ENCODE data around the gene GRM7. TPM values are rescaled to one million over a fixed set of nuclear protein-coding genes. Genes with fewer than 3 reads are reported as not detected.

The GRM7 gene
- total and polyA plus RNA-seq, 2 donors = 0.14 to 1.7 TPM

DNA sequence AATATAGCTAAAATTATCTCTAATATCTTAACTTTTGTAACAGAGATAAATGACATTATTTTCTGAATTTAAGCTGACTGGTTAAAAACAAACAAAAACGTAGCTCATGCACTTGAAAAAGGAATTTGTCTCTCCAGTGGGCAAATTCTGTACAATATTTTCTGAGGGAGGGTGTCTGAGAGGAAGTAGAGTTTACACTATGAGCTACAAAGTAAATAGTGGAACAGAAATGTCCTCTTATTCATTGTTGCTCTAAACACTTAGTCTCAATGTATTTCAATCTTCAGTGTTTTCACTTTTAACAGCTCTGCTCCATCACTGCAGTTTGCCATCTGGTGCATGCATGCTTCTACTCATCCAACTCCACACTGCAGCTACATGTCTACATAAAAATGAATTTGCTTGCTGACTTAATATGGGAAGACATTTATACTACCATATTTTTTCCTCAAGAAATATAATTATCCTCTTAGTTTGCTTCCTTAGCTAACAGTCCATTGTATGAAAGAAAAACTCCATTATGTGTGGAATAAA, 823.3 kb downstream of the GRM7 start:
- Histone ChIP-seq H3K27me3 (ENCODE audit: control insufficient read depth in 2 of 2, insufficient read depth in 1 of 2, low read length in 1 of 2) (no peaks in the 10 kb centered on the region), H3K9me3 (ENCODE audit: control insufficient read depth in 2 of 2, insufficient read depth in 1 of 2, low read length in 1 of 2) (no peaks in the 10 kb centered on the region), H3K4me3 (ENCODE audit: low read length in 2 of 2) (no peak overlapping the region), H3K4me1 (ENCODE audit: control insufficient read depth in 2 of 2, insufficient read depth in 2 of 2, low read length in 2 of 2) (no peaks in the 10 kb centered on the region), H3K36me3 (ENCODE audit: control insufficient read depth in 2 of 2, insufficient read depth in 2 of 2, low read length in 1 of 2) (no peaks in the 10 kb centered on the region), H3K27ac (ENCODE audit: low read depth in 1 of 2, low read length in 1 of 2) (no peak overlapping the region)
- WGBS = 70% methylated on average over 1 of the region's 1 CpG
- DNase-seq (ENCODE audit: low read depth in 6 of 9, low spot score in 9 of 9) = no peak

DNA sequence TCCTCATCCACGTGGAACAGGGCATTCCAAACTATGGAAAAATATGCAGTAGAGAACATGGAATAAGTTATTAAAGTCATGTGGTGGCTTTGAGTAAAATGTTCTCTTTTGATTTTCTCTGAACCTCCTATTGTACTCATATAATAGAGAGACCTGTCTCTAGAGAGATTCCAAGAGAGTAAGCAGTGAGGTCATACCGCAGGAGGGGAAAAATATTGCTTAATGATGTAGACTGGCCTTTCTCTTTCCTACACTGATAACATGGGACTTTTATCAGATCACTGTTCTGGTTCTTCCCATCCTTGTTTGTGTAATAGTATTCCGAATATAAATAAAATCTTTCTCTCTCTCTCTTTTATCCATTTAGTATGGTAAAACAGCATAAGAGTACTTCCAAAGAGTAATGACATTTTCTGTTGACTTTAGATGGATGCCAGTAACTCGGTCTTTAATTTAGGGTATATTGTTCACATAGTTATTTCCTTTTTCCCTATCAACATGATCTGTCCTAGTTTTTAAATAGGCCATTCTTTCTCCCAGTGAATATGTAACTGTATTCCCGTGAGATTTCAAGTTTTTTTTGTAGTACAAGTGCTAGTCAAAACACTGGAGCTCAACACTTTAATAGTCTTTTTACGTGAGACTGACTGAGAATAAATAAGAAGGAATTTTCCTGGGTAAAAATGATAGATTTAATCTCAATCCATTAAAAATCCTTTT, 826.7 kb downstream of the GRM7 start:
- Histone ChIP-seq H3K27ac (ENCODE audit: low read depth in 1 of 2, low read length in 1 of 2) (no peak overlapping the region), H3K36me3 (ENCODE audit: control insufficient read depth in 2 of 2, insufficient read depth in 2 of 2, low read length in 1 of 2) (no peaks in the 10 kb centered on the region), H3K4me3 (ENCODE audit: low read length in 2 of 2) (no peak overlapping the region), H3K9me3 (ENCODE audit: control insufficient read depth in 2 of 2, insufficient read depth in 1 of 2, low read length in 1 of 2) (no peaks in the 10 kb centered on the region), H3K4me1 (ENCODE audit: control insufficient read depth in 2 of 2, insufficient read depth in 2 of 2, low read length in 2 of 2) (no peaks in the 10 kb centered on the region), H3K27me3 (ENCODE audit: control insufficient read depth in 2 of 2, insufficient read depth in 1 of 2, low read length in 1 of 2) (no peaks in the 10 kb centered on the region)
- DNase-seq (ENCODE audit: low read depth in 6 of 9, low spot score in 9 of 9) = no peak
- 87% methylated on average over 6 of the region's 6 CpGs for WGBS

DNA sequence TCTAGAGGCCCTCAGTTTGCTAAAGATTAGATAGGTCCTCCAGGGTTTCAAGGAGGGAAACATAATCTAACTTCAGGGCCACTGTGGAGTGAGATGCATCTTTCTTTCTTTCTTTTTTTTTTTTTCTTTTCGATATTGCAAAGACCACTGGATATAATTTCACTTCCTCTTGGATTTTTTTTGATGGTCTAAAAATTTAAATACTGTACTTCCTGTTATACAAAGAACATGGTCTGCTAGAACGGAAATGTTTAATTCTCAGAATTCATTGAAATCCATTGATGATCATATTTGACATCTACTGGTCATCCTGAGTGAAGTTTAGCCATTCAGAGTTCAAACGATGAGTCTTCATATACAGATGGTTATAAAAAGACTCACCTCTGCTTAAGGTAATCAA, 832.0 kb downstream of the GRM7 start:
- no peaks in the 10 kb centered on the region for H3K36me3 ChIP-seq (ENCODE audit: control insufficient read depth in 2 of 2, insufficient read depth in 2 of 2, low read length in 1 of 2)
- H3K27ac ChIP-seq (ENCODE audit: low read depth in 1 of 2, low read length in 1 of 2) = no peak overlapping the region
- no peaks in the 10 kb centered on the region for H3K27me3 ChIP-seq (ENCODE audit: control insufficient read depth in 2 of 2, insufficient read depth in 1 of 2, low read length in 1 of 2)
- H3K4me1 ChIP-seq (ENCODE audit: control insufficient read depth in 2 of 2, insufficient read depth in 2 of 2, low read length in 2 of 2) = no peaks in the 10 kb centered on the region
- WGBS = 50% methylated on average over 3 of the region's 3 CpGs
- H3K9me3 ChIP-seq (ENCODE audit: control insufficient read depth in 2 of 2, insufficient read depth in 1 of 2, low read length in 1 of 2) = no peaks in the 10 kb centered on the region
- H3K4me3 ChIP-seq (ENCODE audit: low read length in 2 of 2) = no peak overlapping the region
- no peak for DNase-seq (ENCODE audit: low read depth in 6 of 9, low spot score in 9 of 9)

DNA sequence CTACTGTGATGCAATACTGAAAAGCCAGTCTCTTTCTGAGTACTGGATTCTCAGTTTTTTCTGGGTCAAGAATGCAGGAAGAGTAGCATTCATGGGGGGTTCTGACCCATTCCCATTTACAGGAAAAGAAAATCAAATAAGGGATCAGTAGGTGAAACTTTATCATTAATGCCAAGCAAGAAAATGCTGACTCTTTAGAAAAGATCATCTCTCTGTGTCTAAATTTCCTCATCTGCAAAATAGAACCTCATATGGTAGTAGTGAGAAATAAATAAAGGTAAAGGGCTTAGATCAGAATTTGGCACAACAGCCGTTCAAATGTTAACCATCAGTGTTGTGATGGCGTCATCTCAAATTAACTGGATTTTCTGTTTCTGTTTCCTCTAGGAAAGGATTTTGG, 833.1 kb downstream of the GRM7 start:
- Histone ChIP-seq H3K4me3 (ENCODE audit: low read length in 2 of 2) (no peak overlapping the region), H3K4me1 (ENCODE audit: control insufficient read depth in 2 of 2, insufficient read depth in 2 of 2, low read length in 2 of 2) (no peaks in the 10 kb centered on the region), H3K27me3 (ENCODE audit: control insufficient read depth in 2 of 2, insufficient read depth in 1 of 2, low read length in 1 of 2) (no peaks in the 10 kb centered on the region), H3K9me3 (ENCODE audit: control insufficient read depth in 2 of 2, insufficient read depth in 1 of 2, low read length in 1 of 2) (no peaks in the 10 kb centered on the region), H3K27ac (ENCODE audit: low read depth in 1 of 2, low read length in 1 of 2) (no peak overlapping the region), H3K36me3 (ENCODE audit: control insufficient read depth in 2 of 2, insufficient read depth in 2 of 2, low read length in 1 of 2) (no peaks in the 10 kb centered on the region)
- no peak for DNase-seq (ENCODE audit: low read depth in 6 of 9, low spot score in 9 of 9)
- 98% methylated on average over 2 of the region's 2 CpGs for WGBS

DNA sequence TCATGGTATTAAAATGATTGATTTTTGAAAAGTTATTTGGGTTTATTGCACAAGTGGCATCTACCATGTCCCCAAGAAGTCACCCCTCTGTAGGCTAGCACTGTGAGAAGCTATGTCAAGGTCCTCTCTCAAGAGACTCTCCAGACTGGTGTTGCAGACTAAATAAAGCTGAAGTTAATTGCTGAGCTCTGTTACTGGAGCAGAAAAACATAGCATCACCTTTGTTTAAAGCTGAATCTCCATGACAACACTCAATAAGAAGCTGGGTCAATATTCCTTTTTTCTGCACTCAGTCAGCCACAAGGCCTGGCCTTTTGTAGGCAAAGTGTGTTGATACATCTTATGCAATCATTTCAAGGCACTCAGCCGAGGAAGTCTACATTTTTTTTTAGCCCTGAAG, 834.1 kb downstream of the GRM7 start:
- no peak for DNase-seq (ENCODE audit: low read depth in 6 of 9, low spot score in 9 of 9)
- Histone ChIP-seq H3K9me3 (ENCODE audit: control insufficient read depth in 2 of 2, insufficient read depth in 1 of 2, low read length in 1 of 2) (no peaks in the 10 kb centered on the region), H3K27me3 (ENCODE audit: control insufficient read depth in 2 of 2, insufficient read depth in 1 of 2, low read length in 1 of 2) (no peaks in the 10 kb centered on the region), H3K27ac (ENCODE audit: low read depth in 1 of 2, low read length in 1 of 2) (no peak overlapping the region), H3K36me3 (ENCODE audit: control insufficient read depth in 2 of 2, insufficient read depth in 2 of 2, low read length in 1 of 2) (no peaks in the 10 kb centered on the region), H3K4me1 (ENCODE audit: control insufficient read depth in 2 of 2, insufficient read depth in 2 of 2, low read length in 2 of 2) (no peaks in the 10 kb centered on the region), H3K4me3 (ENCODE audit: low read length in 2 of 2) (no peak overlapping the region)
- WGBS = 90% methylated on average over 1 of the region's 1 CpG

DNA sequence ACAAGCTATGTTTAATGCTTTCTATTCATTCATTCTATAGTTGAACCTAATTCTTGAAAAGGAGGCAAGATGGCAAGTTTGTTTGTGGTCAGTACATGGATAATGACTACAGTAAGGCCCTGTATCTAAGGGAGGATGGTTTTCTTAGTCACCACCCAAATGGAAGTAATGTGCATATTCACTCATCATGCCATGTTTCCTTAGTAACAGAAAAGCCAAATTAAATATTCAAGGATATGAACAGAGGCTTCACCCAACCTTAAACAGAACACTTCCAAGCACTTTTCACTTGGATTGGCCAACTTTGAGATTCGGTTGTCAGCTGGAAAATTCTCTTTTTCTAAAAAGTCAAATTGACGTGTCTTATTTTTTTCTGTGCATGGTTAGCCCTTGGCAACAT, 835.4 kb downstream of the GRM7 start:
- H3K4me1 ChIP-seq (ENCODE audit: control insufficient read depth in 2 of 2, insufficient read depth in 2 of 2, low read length in 2 of 2) = no peaks in the 10 kb centered on the region
- H3K27me3 ChIP-seq (ENCODE audit: control insufficient read depth in 2 of 2, insufficient read depth in 1 of 2, low read length in 1 of 2) = no peaks in the 10 kb centered on the region
- DNase-seq (ENCODE audit: low read depth in 6 of 9, low spot score in 9 of 9) = no peak
- H3K4me3 ChIP-seq (ENCODE audit: low read length in 2 of 2) = no peak overlapping the region
- no peaks in the 10 kb centered on the region for H3K36me3 ChIP-seq (ENCODE audit: control insufficient read depth in 2 of 2, insufficient read depth in 2 of 2, low read length in 1 of 2)
- WGBS = 97% methylated on average over 2 of the region's 2 CpGs
- H3K27ac ChIP-seq (ENCODE audit: low read depth in 1 of 2, low read length in 1 of 2) = no peak overlapping the region
- H3K9me3 ChIP-seq (ENCODE audit: control insufficient read depth in 2 of 2, insufficient read depth in 1 of 2, low read length in 1 of 2) = no peaks in the 10 kb centered on the region

DNA sequence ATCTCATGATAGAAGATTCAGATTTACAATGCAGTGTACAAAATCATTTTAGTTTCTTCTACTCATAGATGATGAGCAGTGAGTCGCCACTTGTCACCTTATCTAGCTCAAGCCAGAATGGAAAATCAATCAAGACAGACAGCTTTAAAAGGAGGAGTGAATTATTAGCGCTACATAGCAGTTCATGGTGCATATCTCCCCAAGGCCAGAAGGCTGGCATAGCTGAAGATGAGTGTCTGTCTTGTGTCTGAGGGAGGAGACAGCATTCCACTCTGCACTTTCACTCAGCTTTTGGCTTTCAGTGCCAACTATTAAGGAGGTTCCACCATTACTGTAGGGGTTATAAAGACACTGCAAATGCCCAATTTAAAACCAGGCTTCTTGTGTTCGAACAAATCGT, 836.6 kb downstream of the GRM7 start:
- Histone ChIP-seq H3K4me1 (ENCODE audit: control insufficient read depth in 2 of 2, insufficient read depth in 2 of 2, low read length in 2 of 2) (no peaks in the 10 kb centered on the region), H3K27me3 (ENCODE audit: control insufficient read depth in 2 of 2, insufficient read depth in 1 of 2, low read length in 1 of 2) (no peaks in the 10 kb centered on the region), H3K36me3 (ENCODE audit: control insufficient read depth in 2 of 2, insufficient read depth in 2 of 2, low read length in 1 of 2) (no peaks in the 10 kb centered on the region), H3K4me3 (ENCODE audit: low read length in 2 of 2) (no peak overlapping the region), H3K27ac (ENCODE audit: low read depth in 1 of 2, low read length in 1 of 2) (no peak overlapping the region), H3K9me3 (ENCODE audit: control insufficient read depth in 2 of 2, insufficient read depth in 1 of 2, low read length in 1 of 2) (no peaks in the 10 kb centered on the region)
- WGBS = 91% methylated on average over 4 of the region's 4 CpGs
- DNase-seq (ENCODE audit: low read depth in 6 of 9, low spot score in 9 of 9) = no peak

DNA sequence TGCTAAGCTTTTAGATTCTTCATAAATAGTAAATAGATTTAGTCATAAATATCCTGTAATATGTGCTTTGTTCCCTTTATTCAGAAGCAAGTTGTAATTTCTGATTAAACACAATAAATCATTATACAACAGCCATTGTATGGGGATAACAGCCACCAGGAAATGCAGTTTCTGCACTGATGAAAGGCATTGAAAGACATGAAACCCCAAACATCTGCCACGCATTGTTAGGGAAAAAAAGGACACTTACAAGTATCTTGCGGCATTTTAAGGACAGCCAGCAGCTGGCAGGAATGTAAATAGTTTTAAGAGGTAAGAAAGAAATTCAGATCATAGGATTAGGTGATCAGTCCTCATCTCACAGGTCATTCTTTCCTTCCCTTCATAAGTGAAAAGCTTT, 839.6 kb downstream of the GRM7 start:
- WGBS = 93% methylated on average over 2 of the region's 2 CpGs

DNA sequence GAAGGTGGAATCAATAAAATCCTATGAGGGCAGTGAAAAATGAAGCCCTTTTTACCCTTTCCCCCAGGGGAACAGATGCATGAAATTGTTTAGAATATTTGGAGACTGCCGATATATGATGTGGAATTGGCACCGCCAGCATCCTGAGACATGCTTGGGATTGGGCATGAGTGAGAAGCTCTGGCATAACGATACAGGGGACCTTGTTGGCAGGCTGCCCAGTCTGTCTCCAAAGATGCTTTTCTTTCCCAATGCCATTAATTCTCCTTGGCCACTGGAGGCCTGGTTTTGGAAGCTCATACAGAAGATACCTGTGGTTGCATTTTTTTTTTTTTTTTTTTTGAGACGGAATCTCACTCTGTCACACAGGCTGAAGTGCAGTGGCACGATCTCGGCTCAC, 840.1 kb downstream of the GRM7 start:
- Histone ChIP-seq H3K4me3 (ENCODE audit: low read length in 2 of 2) (no peak overlapping the region), H3K9me3 (ENCODE audit: control insufficient read depth in 2 of 2, insufficient read depth in 1 of 2, low read length in 1 of 2) (no peaks in the 10 kb centered on the region), H3K4me1 (ENCODE audit: control insufficient read depth in 2 of 2, insufficient read depth in 2 of 2, low read length in 2 of 2) (no peaks in the 10 kb centered on the region), H3K36me3 (ENCODE audit: control insufficient read depth in 2 of 2, insufficient read depth in 2 of 2, low read length in 1 of 2) (no peaks in the 10 kb centered on the region), H3K27me3 (ENCODE audit: control insufficient read depth in 2 of 2, insufficient read depth in 1 of 2, low read length in 1 of 2) (no peaks in the 10 kb centered on the region), H3K27ac (ENCODE audit: low read depth in 1 of 2, low read length in 1 of 2) (no peak overlapping the region)
- DNase-seq (ENCODE audit: low read depth in 6 of 9, low spot score in 9 of 9) = no peak
- WGBS = 94% methylated on average over 6 of the region's 6 CpGs

More for the DNA sequence above, 839.6 kb downstream of the GRM7 start:
- Histone ChIP-seq H3K4me3 (ENCODE audit: low read length in 2 of 2) (no peak overlapping the region), H3K4me1 (ENCODE audit: control insufficient read depth in 2 of 2, insufficient read depth in 2 of 2, low read length in 2 of 2) (no peaks in the 10 kb centered on the region), H3K36me3 (ENCODE audit: control insufficient read depth in 2 of 2, insufficient read depth in 2 of 2, low read length in 1 of 2) (no peaks in the 10 kb centered on the region), H3K27ac (ENCODE audit: low read depth in 1 of 2, low read length in 1 of 2) (no peak overlapping the region), H3K27me3 (ENCODE audit: control insufficient read depth in 2 of 2, insufficient read depth in 1 of 2, low read length in 1 of 2) (no peaks in the 10 kb centered on the region), H3K9me3 (ENCODE audit: control insufficient read depth in 2 of 2, insufficient read depth in 1 of 2, low read length in 1 of 2) (no peaks in the 10 kb centered on the region)
- no peak for DNase-seq (ENCODE audit: low read depth in 6 of 9, low spot score in 9 of 9)

Data from thymus (tissue), 11 donors.